Measurements from ENCODE around the gene GRIN2A. TPM values are rescaled to one million over a fixed set of nuclear protein-coding genes. Genes with fewer than 3 reads are reported as not detected.

The GRIN2A gene
- total and polyA plus RNA-seq, 2 of the 13 experiments (the other 11 are each of a cell fraction or from before 2014, with no cell fraction given) = not detected

DNA sequence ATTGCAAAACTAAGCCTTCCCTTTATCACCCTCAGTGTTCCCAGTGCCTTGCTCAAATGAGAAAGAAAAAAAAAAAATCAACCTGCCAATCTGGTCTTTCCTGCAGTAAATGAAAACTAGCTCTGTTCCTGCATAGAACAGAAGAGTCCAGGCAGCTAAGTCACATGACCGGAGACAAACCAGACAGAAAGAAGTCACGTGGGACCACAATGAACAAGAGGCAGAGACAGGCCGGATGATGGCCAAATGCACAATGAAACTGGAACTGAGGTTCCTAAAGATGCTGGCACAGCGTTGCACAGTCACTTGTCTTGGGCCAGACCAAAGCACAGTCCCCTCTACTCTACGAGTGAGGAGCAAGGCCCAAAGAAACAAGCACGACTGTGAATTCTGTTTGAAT is 172.5 kb downstream of the GRIN2A start:
- FAIRE-seq (no peak), ATAC-seq (no peak), DNase-seq (ENCODE audit: low spot score) (no peak)
- H4K20me1 ChIP-seq (ENCODE audit: insufficient read depth, low read length) = no peaks in the 10 kb centered on the region
- no peak overlapping the region for H3K4me2 ChIP-seq (ENCODE audit: low read depth, low read length)
- no peak overlapping the region for H2AFZ ChIP-seq (ENCODE audit: low read length)
- no peak overlapping the region for H3K4me3 ChIP-seq (replicated peaks in 1 of 3; ENCODE audit: insufficient read depth in 1 of 3, low read depth in 2 of 3, low read length in 3 of 3)
- H3K9ac ChIP-seq (ENCODE audit: insufficient read depth, low read depth, low read length) = no peak overlapping the region
- no peak overlapping the region for H3K27ac ChIP-seq (ENCODE audit: extremely low read length, insufficient read depth, low read length)
- no peaks in the 10 kb centered on the region for H3K9me3 ChIP-seq (ENCODE audit: low read length)
- no TSS peak for BruUV-seq (replicated peaks)
- 1% methylated on average over 6 of the region's 6 CpGs for WGBS (ENCODE audit: low lambda C conversion rate)
- no peaks in the 10 kb centered on the region for H3K36me3 ChIP-seq (replicated peaks in 1 of 2; ENCODE audit: control insufficient read depth in 1 of 2, insufficient read depth in 2 of 2, low read length in 2 of 2)
- in situ Hi-C loops (cut with HindIII; ENCODE audit: extremely low pct_ligation_motif_present, low pct_unique_long_range_greater_than_20kb) = no loop called here
- no peaks in the 10 kb centered on the region for H3K4me1 ChIP-seq (ENCODE audit: insufficient read depth, low read length)
- POLR2A ChIA-PET = no interaction called here
- H3K27me3 ChIP-seq (ENCODE audit: control insufficient read depth in 1 of 2, insufficient read depth in 2 of 2, low read length in 2 of 2) = no peaks in the 10 kb centered on the region; a peak in 1 of 5 replicates
- no peaks in the 10 kb centered on the region for H3K79me2 ChIP-seq (ENCODE audit: insufficient read depth, low read length)
- intact Hi-C loops (cut with micrococcal nuclease; ENCODE audit: unreplicated experiment) = no loop called here
- CTCF ChIA-PET (ENCODE audit: low intra/inter-chr PET ratio, low total read pairs) = no interaction called here
- TF ChIP-seq RAD51 (IDR thresholded peaks at IDR 0.05; ENCODE audit: borderline replicate concordance) (peak; percentile 89), PRMT3 (CRISPR knock-in tag; IDR thresholded peaks at IDR 0.05; ENCODE audit: borderline replicate concordance, low read depth) (no peak), LCORL (IDR thresholded peaks at IDR 0.05) (0 out of 2 replicates have a peak, but pooled peaks have one; percentile 17), LCORL (CRISPR knock-in tag; IDR thresholded peaks at IDR 0.05) (no peak)
- TF ChIP-seq, protein P1, sequence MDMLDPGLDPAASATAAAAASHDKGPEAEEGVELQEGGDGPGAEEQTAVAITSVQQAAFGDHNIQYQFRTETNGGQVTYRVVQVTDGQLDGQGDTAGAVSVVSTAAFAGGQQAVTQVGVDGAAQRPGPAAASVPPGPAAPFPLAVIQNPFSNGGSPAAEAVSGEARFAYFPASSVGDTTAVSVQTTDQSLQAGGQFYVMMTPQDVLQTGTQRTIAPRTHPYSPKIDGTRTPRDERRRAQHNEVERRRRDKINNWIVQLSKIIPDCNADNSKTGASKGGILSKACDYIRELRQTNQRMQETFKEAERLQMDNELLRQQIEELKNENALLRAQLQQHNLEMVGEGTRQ (IDR thresholded peaks at IDR 0.05; ENCODE audit: low read depth, low read length) = peak; percentile 86
- TF ChIP-seq, protein P1 (CRISPR knock-in tag; IDR thresholded peaks at IDR 0.05; ENCODE audit: borderline replicate concordance) = no peak

DNA sequence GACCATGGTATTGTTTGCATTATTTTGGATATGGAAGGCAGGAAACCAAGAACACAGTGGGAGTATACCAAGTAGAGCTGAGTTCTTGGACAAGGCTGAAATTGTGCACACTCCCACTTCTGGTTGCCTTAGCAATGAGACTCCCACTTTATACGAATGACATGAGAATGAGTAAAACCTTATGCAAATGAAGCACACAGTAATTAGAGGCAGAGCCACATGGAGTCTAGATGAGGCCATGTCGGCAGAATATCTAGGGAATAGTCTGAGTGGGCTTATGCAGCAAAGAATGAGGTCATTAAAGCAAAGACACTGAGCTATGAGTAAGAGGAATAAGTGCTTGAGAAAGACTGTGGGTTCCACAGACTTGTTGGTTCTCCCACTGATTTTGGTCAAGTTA is 178.7 kb downstream of the GRIN2A start:
- no peak for FAIRE-seq
- Histone ChIP-seq H2AFZ (ENCODE audit: low read length) (no peak overlapping the region), H3K36me3 (replicated peaks in 1 of 2; ENCODE audit: control insufficient read depth in 1 of 2, insufficient read depth in 2 of 2, low read length in 2 of 2) (no peaks in the 10 kb centered on the region), H3K4me2 (ENCODE audit: low read depth, low read length) (no peak overlapping the region), H3K9ac (ENCODE audit: insufficient read depth, low read depth, low read length) (no peak overlapping the region), H3K27me3 (ENCODE audit: control insufficient read depth in 1 of 2, insufficient read depth in 2 of 2, low read length in 2 of 2) (peaks cover 1 to 5% of the 10 kb centered on the region in 2 experiments; a peak in 2 of 5 replicates), H3K4me1 (ENCODE audit: insufficient read depth, low read length) (no peaks in the 10 kb centered on the region), H3K27ac (ENCODE audit: extremely low read length, insufficient read depth, low read length) (no peak overlapping the region), H4K20me1 (ENCODE audit: insufficient read depth, low read length) (no peaks in the 10 kb centered on the region), H3K79me2 (ENCODE audit: insufficient read depth, low read length) (no peaks in the 10 kb centered on the region), H3K9me3 (ENCODE audit: low read length) (no peaks in the 10 kb centered on the region), H3K4me3 (replicated peaks in 1 of 3; ENCODE audit: insufficient read depth in 1 of 3, low read depth in 2 of 3, low read length in 3 of 3) (no peak overlapping the region)
- ChIA-PET POLR2A (no interaction called here), CTCF (ENCODE audit: low intra/inter-chr PET ratio, low total read pairs) (no interaction called here)
- no peak for DNase-seq (ENCODE audit: low spot score)
- in situ Hi-C loops (cut with HindIII; ENCODE audit: extremely low pct_ligation_motif_present, low pct_unique_long_range_greater_than_20kb) (no loop called here), intact Hi-C loops (cut with micrococcal nuclease; ENCODE audit: unreplicated experiment) (no loop called here)
- ATAC-seq = no peak
- 11% methylated on average over 2 of the region's 2 CpGs for WGBS (ENCODE audit: low lambda C conversion rate)
- no TSS peak for BruUV-seq (replicated peaks)
- TF ChIP-seq, protein P2, sequence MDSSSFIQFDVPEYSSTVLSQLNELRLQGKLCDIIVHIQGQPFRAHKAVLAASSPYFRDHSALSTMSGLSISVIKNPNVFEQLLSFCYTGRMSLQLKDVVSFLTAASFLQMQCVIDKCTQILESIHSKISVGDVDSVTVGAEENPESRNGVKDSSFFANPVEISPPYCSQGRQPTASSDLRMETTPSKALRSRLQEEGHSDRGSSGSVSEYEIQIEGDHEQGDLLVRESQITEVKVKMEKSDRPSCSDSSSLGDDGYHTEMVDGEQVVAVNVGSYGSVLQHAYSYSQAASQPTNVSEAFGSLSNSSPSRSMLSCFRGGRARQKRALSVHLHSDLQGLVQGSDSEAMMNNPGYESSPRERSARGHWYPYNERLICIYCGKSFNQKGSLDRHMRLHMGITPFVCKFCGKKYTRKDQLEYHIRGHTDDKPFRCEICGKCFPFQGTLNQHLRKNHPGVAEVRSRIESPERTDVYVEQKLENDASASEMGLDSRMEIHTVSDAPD (CRISPR knock-in tag; IDR thresholded peaks at IDR 0.05) = no peak

Measured in HepG2 (cell line).